CD1c-positive myeloid dendritic cell (primary cell): ENCODE data around the gene RBP3.

Experiments used
- DNase-seq: peaks from one replicate; pipeline ENCODE4 v3.0.0-alpha.2; 2016; ENCODE audit errors: extremely low spot score

Gene RBP3

DNA sequence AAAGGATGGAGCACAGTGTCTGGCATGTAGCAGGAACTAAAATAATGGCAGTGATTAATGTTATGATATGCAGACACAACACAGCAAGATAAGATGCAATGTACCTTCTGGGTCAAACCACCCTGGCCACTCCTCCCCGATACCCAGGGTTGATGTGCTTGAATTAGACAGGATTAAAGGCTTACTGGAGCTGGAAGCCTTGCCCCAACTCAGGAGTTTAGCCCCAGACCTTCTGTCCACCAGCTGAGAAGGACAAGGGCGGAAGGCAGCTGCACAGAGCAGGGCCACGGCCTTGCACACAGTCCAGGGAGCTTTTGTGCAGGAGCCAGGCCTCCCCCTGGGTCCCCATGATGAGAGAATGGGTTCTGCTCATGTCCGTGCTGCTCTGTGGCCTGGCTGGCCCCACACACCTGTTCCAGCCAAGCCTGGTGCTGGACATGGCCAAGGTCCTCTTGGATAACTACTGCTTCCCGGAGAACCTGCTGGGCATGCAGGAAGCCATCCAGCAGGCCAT lies at the start of gene RBP3:
TSS of gene RBP3 (plus strand) at position 226 of the 514 bp plus-strand sequence. CDS start at position 348, 122 bp downstream.
- DNase-seq: no peak

DNA sequence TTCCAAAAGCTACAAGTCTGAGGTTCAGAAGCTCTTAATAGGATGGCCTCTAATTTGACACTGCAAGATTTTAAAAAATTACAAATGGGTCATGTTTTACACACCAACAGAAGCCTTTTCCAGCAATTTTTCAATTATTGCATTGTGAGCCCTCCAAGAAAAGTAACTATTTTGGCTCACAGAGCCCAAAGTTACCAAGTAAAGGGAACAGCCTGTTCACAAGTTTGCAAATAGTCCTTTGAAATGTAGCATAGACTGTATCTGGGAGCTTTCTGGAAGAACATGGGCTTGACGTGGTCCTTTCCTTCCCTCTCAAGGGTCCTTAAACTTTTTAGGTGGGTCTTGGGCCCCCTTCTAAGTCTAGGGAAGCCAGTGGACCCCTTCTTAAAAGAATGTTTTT lies 49.4 kb upstream of the RBP3 start:
- DNase-seq: no peak

DNA sequence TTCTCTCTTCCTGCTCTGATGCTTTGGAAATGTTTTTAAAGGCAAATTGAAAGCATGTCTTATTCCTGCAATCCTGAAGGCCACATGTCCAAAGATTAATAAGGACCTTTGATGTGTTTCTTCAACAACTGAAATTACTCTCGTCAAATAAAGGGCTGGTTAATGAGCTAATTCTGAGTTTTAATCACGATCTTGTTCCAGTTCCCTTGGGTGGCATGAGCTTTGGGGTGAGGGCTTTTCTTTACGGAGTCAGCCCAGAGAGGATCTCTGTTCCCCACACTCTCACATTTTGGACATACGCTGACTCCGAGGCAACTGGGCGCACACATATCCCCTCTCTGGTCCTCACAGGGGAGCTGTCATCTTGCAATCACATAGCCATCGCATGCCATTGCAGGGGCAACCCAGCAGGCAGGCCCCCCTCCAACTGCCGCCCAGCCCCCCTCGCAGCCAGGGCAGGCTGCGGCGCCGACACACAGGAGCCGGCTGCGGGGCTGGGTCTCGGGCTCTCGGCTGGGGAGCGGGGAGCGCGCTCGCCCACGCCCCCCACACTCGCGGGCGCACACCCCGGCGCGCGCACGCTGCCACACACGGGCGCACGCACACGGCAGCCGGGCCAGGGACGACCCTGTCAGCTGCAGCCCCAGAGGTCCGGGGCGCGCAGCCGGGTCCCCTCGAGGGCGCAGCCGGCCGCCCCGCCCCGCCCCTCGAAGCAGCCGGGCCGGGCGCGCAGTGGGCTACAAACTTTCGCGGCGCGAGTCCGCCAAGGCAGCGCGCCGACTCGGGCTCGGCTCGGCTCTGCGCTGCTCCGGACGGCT lies 48.3 kb upstream of the RBP3 start, which contains the start of gene GDF10:
TSS of gene GDF10 (plus strand) at position 587 of the 818 bp plus-strand sequence. CDS start 455 bp downstream, outside the sequence.
- no peak for DNase-seq

DNA sequence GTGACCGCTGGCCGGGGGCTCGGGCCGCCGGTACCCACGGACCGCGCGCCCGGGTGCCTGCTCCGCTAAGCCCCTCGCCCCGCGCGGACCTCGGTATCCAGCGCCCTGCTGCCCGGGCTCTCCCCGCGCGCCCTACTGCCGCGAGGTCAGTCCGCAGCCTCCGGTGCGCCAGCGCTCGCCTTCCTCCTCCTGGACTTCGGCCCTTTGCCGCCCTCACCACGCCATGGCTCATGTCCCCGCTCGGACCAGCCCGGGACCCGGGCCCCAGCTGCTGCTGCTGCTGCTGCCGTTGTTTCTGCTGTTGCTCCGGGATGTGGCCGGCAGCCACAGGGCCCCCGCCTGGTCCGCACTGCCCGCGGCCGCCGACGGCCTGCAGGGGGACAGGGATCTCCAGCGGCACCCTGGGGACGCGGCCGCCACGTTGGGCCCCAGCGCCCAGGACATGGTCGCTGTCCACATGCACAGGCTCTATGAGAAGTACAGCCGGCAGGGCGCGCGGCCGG lies 47.7 kb upstream of the RBP3 start:
- DNase-seq: no peak

DNA sequence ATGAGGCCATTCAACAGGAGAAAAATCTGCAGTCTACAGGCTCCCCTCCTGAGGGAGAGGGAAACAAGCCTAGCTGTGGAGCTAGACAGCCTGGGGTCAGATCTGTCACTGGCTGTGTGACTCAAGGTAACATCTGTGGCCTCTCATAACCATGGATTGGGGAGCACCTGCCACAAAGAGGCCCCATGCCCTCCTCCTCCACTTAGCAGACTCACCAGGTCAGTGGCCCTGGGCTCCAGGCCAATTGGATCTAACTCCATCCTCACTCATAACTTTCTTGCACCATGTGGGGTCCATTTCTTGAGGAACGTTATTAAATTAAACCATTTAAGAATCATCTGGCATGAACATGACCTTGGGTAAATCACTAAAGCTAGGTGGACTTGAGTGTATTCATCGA lies 46.3 kb upstream of the RBP3 start:
- no peak for DNase-seq

DNA sequence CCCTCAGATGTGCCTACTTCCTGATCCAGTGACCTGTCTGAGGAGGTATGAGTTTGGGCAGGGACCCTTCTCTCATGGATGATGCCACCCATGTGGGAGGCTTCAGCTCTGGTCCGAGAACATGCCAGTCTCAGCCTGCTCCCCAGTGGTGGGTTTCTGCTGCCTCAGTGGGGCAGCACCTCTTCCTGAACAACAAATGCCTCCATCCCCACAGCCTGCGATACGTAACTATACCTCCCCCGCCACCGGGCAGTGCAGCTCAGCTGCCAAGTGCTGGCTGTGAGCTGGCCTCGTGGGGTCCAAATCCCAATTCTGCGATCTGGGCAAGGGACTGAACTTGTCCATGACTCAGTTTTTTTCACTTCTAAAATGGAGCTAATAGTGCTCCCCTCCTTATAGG lies 45.1 kb upstream of the RBP3 start:
- no peak for DNase-seq

DNA sequence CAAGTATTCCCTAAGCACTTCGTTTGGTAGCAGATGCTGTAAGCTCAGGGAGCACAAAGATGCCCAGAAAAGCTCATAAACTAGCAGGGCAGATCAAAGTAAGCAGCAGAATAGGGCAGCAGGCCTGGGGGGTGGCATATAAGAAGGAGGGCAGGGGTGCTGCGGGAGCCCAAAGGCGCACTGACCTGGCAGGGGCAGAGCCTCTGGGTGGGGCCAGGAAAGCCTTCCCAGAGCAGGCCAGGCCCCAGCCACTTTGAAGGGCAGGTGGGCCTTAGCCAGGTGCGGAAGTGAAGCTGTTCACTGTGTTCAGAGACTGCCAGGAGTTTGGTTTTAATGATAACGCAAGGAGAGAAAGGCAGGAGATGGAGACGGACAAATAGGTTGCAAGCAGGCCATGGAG lies 44.3 kb upstream of the RBP3 start:
- DNase-seq: no peak

DNA sequence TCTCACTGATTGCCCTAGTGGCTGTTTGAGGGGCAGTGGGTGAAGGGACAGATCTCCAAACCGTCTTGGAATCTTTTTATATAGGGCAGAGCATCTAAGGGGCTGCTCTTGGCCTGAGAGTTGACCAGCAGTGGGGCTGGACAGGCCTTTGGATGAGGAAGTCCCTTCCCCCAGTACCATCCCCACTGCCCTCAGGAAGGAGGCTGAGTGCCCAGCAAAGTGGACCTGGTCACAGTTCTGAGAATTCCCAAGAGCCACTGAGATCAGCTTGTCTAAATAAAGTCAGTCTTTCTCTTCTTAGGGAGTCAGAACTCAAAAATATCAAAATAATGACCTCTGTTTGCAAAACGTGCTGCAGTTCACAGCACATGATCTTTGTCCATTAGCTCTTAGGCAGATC lies 42.6 kb upstream of the RBP3 start:
- no peak for DNase-seq

DNA sequence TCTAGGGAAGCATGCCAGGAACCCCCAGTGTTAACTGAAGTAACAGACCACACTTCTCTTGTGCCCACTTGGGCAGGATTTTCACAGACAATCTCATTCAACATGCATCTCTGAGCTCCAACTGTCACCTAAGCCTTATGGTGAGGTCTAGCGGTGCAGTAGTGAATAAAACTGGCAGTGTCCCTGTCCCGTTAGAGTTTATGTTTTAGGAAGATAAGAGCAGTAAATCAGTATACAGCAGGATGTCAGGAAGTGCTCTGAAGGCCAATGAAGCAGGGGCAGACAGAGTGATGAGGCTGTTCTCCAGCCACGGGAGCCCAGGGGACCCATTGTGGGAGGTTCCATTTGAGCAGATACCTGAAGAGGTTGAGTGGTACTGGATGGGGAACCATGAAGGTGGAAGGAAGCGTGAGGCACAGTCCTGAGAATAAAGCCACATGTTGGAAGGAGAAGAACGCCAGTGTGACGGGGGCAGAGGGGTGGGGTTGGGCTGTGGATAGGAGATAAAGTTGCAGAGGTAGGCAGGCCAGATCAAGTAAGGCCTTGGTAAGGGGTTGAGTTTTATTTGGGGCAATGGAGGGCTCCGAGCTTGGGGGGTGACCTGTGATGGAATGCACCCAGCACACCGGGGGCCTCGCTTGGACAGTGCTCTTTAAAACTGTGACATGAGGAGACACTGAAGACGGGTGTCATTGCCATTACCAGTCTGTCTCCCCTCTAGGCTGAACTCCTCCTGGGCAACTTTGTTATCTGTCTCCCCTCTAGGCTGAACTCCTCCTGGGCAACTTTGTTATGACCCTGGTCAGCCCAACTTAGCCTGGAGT lies 41.6 kb upstream of the RBP3 start:
- DNase-seq: no peak

DNA sequence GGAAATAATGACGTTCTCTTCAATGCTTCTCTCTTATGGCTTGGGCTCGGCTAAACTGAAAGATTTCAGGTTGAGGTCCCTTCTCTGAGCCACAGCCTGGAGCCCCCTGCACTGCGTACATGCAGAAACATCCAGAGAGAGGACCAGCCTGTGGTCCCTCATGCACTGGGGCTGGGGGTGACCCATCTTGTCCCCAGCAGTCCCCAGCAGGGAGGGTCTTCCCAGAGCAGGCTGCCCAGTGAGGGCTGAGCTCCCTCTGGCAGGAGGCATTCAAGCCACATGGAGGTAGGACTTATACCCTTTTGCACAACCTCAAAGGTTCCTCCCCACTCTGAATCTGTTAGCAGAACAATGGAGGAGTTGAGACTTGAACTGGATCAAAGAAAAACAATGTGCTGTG lies 40.8 kb upstream of the RBP3 start:
- DNase-seq: no peak

DNA sequence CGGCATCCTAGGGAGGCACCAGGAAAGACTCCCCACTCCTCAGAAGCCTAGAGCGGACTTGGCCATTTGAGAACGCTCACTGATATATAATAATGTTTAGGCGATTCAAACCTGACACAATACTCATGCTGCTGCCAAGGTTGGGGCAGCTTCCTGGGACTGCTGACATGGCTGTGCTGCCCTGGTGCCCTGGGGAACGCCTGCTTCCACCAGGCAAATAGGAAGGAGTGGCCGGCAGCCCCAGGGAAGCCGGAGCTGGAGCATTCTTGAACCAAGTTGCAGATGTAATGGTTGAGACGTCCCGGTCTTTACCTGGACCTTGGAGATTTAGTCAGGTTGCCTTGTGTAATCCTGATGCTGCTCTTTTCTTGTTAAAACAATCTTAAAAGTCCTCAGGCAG lies 39.4 kb upstream of the RBP3 start:
- DNase-seq: no peak

DNA sequence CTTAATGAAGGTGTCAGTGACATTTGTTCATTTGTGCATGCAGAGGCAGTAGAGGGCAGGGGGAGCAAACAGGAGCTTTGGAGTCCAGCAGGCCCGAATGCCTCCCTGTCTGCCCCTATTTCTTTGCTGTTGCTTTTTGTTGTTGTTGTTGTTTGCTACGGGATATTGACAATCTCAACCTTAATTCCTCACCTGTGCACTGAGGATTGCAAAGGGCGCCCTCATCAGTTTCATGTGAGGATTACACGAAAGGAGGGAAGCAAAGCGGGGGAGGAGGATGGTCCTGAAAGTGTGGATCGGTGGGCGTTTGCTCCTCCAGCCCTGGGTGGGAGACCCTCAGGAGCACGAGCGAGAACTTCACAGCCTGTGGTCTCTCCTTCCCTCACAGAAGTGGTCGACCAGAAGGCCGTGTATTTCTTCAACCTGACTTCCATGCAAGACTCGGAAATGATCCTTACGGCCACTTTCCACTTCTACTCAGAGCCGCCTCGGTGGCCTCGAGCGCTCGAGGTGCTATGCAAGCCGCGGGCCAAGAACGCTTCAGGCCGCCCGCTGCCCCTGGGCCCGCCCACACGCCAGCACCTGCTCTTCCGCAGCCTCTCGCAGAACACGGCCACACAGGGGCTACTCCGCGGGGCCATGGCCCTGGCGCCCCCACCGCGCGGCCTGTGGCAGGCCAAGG lies 38.6 kb upstream of the RBP3 start:
- DNase-seq: no peak

DNA sequence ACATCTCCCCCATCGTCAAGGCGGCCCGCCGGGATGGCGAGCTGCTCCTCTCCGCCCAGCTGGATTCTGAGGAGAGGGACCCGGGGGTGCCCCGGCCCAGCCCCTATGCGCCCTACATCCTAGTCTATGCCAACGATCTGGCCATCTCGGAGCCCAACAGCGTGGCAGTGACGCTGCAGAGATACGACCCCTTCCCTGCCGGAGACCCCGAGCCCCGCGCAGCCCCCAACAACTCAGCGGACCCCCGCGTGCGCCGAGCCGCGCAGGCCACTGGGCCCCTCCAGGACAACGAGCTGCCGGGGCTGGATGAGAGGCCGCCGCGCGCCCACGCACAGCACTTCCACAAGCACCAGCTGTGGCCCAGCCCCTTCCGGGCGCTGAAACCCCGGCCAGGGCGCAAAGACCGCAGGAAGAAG lies 38.1 kb upstream of the RBP3 start:
- DNase-seq: no peak

DNA sequence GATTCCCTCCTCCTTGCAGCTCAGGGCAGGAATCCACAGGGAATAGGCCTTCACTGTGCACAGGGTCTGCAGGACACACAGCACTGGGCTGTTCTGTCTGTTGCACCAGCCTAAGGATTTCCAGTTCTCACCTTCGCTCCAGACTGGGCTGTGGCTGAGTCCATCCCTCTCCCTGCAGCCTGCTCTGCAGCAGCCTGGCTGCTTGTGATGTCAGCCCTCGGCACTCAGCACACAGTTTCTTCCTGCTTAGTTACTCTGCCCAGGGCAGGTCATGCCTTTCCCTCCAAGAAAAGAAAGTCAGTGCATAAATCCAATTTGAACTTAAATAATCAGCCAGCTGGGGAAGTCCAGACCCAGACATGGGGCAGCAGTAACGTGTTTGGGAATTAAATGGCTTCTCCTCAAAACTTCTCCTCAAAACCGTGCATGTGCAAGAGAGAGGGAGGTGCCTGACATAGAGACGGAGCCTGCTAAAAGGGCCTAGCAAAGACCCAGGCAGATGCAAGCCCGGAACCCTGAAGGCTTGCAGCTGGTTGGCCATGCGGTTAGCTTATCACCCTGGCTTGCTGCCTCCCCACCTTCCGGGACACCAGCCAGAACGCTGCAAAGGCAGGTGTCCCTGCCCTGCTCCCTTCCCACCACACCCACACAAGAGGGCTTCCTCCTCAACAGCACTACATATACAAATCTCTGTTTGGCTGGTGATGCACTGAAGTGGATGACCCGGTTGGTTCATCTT lies 36.8 kb upstream of the RBP3 start:
- no peak for DNase-seq

DNA sequence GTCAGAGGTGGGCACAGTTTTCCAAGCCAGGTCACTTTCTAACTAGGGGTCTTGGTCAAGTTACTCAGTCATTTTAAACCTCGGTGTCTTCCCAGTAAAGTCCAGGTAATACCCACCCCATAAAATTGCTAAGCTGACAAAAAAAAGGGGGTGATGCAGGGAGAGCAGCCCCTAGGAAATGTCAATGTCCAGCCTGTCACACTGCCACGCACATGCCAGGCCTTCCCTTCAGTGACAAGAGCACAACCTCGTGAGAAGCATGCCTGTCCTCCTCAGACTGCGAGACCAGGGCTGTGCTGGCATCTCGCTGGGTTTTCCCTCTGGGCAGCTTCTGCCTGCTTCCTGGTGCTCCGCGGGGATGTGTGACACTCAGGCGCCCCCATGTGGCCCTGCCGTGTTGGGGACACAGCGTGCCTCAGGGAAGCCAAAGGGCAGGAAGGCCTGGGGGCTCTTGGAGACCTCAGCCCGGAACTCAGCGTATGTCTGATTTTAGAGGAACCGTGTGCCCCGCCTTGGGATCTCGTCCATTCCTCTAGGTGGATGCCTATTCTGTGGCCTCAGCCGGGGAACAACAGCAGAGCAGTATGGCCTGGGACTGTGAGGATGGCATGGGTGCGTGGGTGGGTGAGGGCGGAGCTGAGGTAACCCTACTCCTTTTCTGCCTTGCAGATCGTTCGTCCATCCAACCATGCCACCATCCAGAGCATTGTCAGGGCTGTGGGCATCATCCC lies 36.1 kb upstream of the RBP3 start:
- peak; percentile 86 for DNase-seq

DNA sequence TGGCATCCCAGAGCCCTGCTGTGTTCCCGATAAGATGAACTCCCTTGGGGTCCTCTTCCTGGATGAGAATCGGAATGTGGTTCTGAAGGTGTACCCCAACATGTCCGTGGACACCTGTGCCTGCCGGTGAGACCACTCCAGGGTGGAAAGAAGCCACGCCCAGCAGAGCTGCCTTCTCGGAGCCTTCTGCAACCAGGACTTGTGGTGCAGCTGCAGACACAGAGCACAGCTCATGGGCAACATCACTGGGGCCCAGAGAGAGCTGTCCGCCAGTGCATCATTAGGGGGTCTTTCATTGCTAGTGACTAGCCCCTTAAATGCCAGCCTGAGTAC lies 35.5 kb upstream of the RBP3 start:
- DNase-seq: no peak

DNA sequence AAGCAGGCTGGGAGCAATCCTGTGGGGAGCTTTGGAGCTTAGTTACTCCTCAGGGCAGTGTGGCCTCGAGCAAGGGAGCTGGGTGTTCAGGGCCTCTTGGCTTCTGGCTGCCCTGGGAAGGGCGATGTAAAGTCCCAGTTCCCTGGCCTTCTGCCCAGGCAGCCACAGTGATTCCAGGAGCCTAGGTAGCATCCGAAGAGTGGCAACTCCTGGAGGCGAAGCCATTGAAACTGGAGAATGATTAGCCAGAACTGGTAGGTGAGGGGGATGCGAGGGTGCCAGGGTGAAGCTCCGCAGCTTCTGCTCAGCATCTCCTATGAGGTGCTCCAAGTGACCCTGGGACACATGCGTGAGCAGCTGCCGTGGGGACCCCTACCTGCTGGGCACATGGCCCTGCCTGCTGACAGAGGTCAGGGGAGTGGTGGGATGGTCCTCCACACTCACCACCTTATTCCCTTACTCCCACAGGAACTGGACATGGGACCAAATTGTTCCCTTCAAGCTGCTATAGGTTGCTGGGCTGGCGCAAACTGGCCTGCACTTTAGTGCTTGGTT lies 33.7 kb upstream of the RBP3 start:
- DNase-seq: no peak

DNA sequence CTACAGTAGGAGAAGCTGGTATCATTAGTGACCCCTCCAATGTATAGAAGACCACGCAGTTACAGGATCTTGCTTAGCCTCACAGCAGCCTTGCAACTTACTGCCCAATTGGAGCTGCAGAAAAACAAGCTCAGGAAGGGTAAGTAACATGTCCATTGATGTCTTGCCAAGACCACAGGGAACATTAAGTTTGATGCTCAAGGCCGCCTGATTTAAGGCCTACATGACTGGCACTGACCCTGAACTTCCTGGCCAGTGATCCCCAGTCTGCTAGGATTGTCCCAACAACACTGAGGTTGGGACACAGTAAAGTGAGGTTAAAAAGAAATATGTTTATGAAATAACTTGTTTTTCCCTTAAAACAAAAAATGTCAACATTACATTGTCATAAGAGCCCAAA lies 32.7 kb upstream of the RBP3 start:
- no peak for DNase-seq

DNA sequence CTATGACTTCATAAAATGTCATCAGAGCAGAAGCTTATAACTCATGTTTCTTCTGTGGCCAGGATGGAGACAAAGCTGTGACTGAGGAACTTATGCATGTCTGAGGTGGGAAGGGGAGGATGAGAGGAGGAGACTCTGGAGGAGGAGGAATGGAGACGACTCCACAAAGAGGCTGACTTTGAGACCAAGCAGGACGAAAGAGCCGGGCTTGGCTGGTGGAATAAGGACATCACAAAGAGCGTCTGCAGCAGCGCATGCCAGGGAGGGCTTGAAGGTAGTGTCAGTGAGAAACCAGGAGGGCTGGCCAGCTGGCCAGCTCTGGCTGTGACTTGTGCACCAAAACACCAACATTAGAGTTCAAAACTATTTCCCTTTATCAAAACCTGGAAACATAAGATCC lies 32.0 kb upstream of the RBP3 start:
- DNase-seq: no peak

DNA sequence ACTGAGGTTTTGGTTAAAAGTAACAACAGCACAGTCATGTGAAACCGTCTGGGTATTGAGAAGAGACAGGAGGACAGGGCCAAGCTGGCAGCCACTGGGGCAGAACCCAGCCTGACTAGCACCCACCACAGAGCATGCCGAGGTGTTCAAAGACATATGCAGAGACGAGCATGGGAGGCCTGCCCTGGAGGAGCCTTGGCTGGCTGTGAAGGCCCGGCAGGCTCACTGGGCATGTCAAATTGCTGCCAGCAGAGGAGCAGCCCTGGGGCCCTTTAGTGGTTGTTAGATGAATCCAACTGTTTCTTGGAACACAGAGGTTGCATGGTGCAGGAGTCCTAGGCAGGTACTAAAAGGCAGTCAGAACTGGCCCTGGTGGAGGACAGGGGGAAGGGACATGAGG lies 30.9 kb upstream of the RBP3 start:
- DNase-seq: no peak
